Colonic mucosa (tissue), 4 donors: Measurements from ENCODE around the gene PSKH1. TPM values are rescaled to one million over a fixed set of nuclear protein-coding genes. Genes with fewer than 3 reads are reported as not detected.
"Not testable (repeated sequence)": the region's sequence is repeated elsewhere in the genome, so short reads cannot be mapped to it uniquely, and the experiment has no call there.

Experiments
- DNase-seq: peaks from one replicate; pipeline ENCODE4 v3.0.0-alpha.2; 2020
- H3K27ac ChIP-seq: fragments of 200-600 bp; one replicate; pipeline ENCODE4 v1.8.0; 2021
- H3K27me3 ChIP-seq: fragments of 200-600 bp; one replicate; pipeline ENCODE4 v1.8.0; 2021
- H3K36me3 ChIP-seq: fragments of 200-600 bp; one replicate; pipeline ENCODE4 v1.8.0; 2021
- H3K4me1 ChIP-seq: fragments of 200-600 bp; one replicate; pipeline ENCODE4 v1.8.0; 2021; ENCODE audit warnings: mild to moderate bottlenecking
- H3K4me3 ChIP-seq: fragments of 200-600 bp; one replicate; pipeline ENCODE4 v1.8.0; 2021
- H3K9ac ChIP-seq, 2 donors: one replicate each; pipeline ENCODE4 v1.7.0; 2013; ENCODE audit warnings: control low read depth in 2 of 2, low read depth in 2 of 2, low read length in 2 of 2
- H3K9me3 ChIP-seq: fragments of 200-600 bp; one replicate; pipeline ENCODE4 v1.8.0; 2021
- intact Hi-C: fragments of 100-400 bp; cut with DNase I; formaldehyde crosslinking; loops from one replicate; pipeline ENCODE4 v1.14.1; 2022
- total RNA-seq, 2 donors: library from RNA; stranded (reverse); fragmentation: NEBNext Ultra II Directional in 1 of 2; extraction: Animal tissue kit (Norgen Biotek cat#: 25700) in 1 of 2; gene quantifications; one replicate each; pipeline ENCODE4 v1.2.1, GENCODE V29; 2021
- TF ChIP-seq, protein P1 (sequence below): fragments of 200-600 bp; IDR thresholded peaks from one replicate; pipeline ENCODE4 v1.8.0; 2022; ENCODE audit warnings: antibody characterized with exemption, mild to moderate bottlenecking
- donor health status: healthy.
- donor health status: DM: no; HTN: no; CAD: no.
- donor health status: DM: no; HTN: no; CAD: no.

Gene PSKH1
- total RNA-seq, 2 donors from 2014 or later: 24.5 to 34.7 TPM

DNA sequence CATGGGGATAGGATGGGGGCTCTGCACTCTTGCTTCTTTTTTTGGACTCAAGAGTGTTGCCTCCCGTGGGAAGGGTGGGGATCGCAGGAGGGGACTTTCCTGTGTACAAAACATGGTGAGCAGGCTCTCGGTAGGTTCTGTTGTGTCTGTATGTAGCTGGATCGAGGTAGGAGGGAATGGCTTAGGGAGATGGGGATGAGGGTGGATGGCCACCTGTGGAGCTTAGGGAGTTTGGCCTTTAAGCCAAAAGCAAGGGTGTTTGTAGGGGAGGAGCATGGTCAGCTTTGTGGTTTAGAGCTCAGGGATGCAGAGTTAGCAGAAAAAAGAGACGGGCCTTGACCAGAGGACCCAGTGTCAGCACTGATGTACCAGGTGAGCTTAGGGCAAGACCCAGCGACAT lies 31.2 kb upstream of the PSKH1 start:
- Histone ChIP-seq H3K27ac (no peak overlapping the region), H3K4me3 (no peak overlapping the region), H3K4me1 (peaks cover 17% of the 10 kb centered on the region), H3K27me3 (no peaks in the 10 kb centered on the region), H3K9ac (no peak overlapping the region), H3K9me3 (no peaks in the 10 kb centered on the region), H3K36me3 (no peaks in the 10 kb centered on the region)
- no peak for DNase-seq
- intact Hi-C loops: loop anchor here (10.0 kb wide), 1 partner anchor 47 kb away; no protein-coding TSS in a partner anchor
- TF ChIP-seq, protein P1, sequence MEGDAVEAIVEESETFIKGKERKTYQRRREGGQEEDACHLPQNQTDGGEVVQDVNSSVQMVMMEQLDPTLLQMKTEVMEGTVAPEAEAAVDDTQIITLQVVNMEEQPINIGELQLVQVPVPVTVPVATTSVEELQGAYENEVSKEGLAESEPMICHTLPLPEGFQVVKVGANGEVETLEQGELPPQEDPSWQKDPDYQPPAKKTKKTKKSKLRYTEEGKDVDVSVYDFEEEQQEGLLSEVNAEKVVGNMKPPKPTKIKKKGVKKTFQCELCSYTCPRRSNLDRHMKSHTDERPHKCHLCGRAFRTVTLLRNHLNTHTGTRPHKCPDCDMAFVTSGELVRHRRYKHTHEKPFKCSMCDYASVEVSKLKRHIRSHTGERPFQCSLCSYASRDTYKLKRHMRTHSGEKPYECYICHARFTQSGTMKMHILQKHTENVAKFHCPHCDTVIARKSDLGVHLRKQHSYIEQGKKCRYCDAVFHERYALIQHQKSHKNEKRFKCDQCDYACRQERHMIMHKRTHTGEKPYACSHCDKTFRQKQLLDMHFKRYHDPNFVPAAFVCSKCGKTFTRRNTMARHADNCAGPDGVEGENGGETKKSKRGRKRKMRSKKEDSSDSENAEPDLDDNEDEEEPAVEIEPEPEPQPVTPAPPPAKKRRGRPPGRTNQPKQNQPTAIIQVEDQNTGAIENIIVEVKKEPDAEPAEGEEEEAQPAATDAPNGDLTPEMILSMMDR: no peak

DNA sequence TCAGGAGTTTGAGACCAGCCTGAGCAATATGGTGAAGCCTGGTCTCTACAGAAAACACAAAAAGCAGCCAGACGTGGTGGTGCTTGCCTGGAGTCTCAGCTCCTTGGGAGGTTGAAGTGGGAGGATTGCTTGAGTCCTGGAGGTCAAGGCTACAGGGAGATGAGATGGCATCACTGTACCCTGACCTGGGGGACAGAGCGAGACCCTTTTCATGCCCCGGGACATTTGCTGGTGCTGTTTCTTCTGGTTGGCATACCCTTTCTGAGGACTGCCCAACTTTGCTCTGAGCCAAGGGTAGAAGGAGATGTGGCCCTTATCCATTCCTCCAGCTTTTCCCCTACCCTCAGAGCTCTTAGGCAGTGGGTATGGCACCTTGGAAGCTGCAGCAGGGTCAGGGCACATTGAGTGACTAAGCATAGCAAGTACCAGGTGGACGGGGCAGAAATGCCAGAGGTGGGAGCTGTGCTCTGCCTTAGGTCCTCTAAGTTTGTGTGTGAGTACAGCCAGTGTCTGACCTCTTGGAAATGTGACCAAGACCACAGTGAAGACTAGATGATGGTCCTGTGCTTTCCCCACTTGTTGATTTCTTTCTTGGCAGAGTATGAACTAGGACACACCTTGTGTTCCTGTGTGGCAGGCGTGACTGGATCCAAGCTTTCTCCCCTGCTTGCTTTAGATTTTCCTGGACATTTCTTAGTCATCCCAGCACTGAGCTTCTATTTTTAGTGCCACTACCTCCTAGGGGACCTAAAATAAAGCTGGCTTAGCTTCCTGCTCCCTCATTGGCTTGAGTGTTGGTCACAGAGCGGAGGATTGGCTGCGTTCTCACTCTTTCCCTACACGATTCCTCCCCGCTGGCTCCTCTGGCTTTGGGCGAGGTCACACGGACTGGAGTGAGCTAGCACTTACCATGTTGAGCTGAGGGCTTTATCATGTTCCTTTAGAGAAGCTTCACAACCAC lies 30.2 kb upstream of the PSKH1 start:
- Histone ChIP-seq H3K27ac (no peak overlapping the region), H3K9ac (no peak overlapping the region), H3K27me3 (no peaks in the 10 kb centered on the region), H3K9me3 (no peaks in the 10 kb centered on the region), H3K4me3 (no peak overlapping the region), H3K36me3 (no peaks in the 10 kb centered on the region), H3K4me1 (peaks cover 8% of the 10 kb centered on the region)
- intact Hi-C loops: loop anchor here (10.0 kb wide), 1 partner anchor 48 kb away; no protein-coding TSS in a partner anchor
- TF ChIP-seq, protein P1: no peak
- DNase-seq: no peak

DNA sequence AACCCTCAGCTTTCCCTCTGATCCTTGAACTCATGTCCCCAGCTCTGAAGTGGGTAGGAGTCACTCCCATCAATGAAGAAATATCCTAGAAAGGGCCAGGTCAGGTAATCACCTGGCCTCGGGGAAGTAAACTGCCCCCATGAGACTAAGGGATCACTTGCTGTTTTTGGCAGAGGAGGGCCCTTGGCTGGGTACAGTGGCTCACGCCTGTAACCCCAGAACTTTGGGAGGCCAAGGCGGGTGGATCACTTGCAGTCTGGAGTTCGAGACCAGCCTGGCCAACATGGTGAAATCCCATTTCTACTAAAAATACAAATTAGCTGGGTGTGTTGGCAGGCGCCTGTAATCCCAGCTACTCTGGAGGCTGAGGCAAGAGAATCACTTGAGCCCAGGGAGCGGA lies 29.0 kb upstream of the PSKH1 start:
- not testable (repeated sequence) for H3K36me3 ChIP-seq, H3K9me3 ChIP-seq, H3K27ac ChIP-seq, H3K4me3 ChIP-seq, H3K27me3 ChIP-seq, DNase-seq, H3K9ac ChIP-seq, H3K4me1 ChIP-seq
- intact Hi-C loops: loop anchor here (10.0 kb wide), 1 partner anchor 49 kb away; no protein-coding TSS in a partner anchor

DNA sequence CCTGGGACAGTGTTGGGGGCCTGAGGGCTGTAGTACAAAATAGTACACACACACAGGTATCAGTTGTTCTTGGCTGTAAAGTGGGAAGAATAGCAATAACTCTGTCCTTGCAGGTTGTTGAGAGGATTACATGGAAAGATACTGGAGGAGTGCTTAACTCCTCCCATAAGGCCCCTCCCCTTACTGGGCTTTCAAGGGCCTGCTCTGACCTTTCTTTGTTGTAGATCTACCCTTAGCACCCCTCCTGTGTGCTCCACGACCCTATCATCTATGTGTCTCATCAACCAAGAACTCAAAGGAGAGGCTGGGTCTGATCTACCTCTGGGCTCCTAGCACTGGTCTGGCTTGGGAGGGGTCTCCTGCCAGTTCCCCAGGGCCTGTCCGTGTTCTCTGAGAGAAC lies 28.5 kb upstream of the PSKH1 start:
- Histone ChIP-seq H3K4me3 (no peak overlapping the region), H3K27me3 (no peaks in the 10 kb centered on the region), H3K36me3 (no peaks in the 10 kb centered on the region), H3K4me1 (no peaks in the 10 kb centered on the region), H3K9me3 (no peaks in the 10 kb centered on the region), H3K27ac (no peak overlapping the region), H3K9ac (no peak overlapping the region)
- intact Hi-C loops: loop anchor here (10.0 kb wide), 1 partner anchor 50 kb away; no protein-coding TSS in a partner anchor
- TF ChIP-seq, protein P1: no peak
- no peak for DNase-seq

DNA sequence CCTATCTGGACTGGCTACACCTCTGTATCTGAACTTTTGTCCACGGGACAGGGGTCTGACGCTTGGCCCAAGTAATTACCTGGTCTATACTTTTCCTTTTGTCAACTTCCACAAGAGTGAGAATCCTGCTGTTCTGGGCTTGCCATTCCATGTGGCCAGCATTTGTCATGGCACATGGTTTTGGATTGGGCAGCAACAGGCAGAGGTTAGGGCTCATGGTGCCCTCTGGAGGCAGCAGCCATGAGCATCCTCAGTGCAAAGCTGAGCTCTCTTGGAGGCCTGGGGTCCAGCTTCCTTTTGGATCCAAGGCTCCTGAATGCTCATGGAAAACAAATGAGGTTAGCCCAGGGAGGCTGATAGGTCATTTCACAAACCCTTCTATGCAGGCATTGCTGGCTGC lies 27.7 kb upstream of the PSKH1 start:
- Histone ChIP-seq H3K36me3 (no peaks in the 10 kb centered on the region), H3K4me3 (no peak overlapping the region), H3K9ac (no peak overlapping the region), H3K27me3 (no peaks in the 10 kb centered on the region), H3K27ac (no peak overlapping the region), H3K4me1 (no peaks in the 10 kb centered on the region), H3K9me3 (no peaks in the 10 kb centered on the region)
- no peak for DNase-seq
- intact Hi-C loops: loop anchor here (10.0 kb wide), 1 partner anchor 51 kb away; no protein-coding TSS in a partner anchor
- TF ChIP-seq, protein P1: peak; percentile 23

DNA sequence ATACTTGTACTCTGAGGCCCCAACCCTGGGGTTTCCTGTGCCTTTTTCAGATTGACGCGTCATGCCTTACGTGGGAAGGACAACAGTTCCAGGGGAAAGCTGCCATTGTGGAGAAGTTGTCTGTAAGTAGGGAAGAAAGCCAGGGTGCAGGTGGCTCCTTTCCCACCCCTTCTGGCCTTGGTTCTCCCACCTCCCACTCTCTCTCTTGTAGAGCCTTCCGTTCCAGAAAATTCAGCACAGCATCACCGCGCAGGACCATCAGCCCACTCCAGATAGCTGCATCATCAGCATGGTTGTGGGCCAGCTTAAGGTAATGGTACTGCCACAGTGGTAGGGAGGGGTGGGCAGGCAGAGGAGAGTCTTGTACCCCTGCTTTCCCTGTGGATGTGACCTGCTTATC lies 24.8 kb upstream of the PSKH1 start:
- no peak overlapping the region for H3K27ac ChIP-seq
- TF ChIP-seq, protein P1: no peak
- H3K36me3 ChIP-seq: no peaks in the 10 kb centered on the region
- no peak for DNase-seq
- H3K4me3 ChIP-seq: no peak overlapping the region
- H3K9me3 ChIP-seq: no peaks in the 10 kb centered on the region
- intact Hi-C loops: loop anchor here (10.0 kb wide), 1 partner anchor 53 kb away; no protein-coding TSS in a partner anchor
- H3K9ac ChIP-seq: no peak overlapping the region
- H3K4me1 ChIP-seq: peaks cover 3% of the 10 kb centered on the region
- no peaks in the 10 kb centered on the region for H3K27me3 ChIP-seq
